ENCODE data around the gene RHEX.
"Not testable (repeated sequence)": the region's sequence is repeated elsewhere in the genome, so short reads cannot be mapped to it uniquely, and the experiment has no call there.

RHEX gene

GRCh38 chr1:206030714-206031113 lies 22.3 kb upstream of the RHEX start:
- peak; percentile 34 for DNase-seq (ENCODE audit: low read depth)

- no peak for DNase-seq (ENCODE audit: low read depth)
Measured at GRCh38 chr1:206032380-206033140, 20.4 kb upstream of the RHEX start.

- no peak for DNase-seq (ENCODE audit: low read depth)
Measured at GRCh38 chr1:206035027-206035426, 17.9 kb upstream of the RHEX start.

GRCh38 chr1:206036663-206037455 lies 16.1 kb upstream of the RHEX start:
- DNase-seq (ENCODE audit: low read depth), result no peak

GRCh38 chr1:206037581-206037980 lies 15.4 kb upstream of the RHEX start:
- no peak for DNase-seq (ENCODE audit: low read depth)

- no peak for DNase-seq (ENCODE audit: low read depth)
Measured at GRCh38 chr1:206039046-206039973, 13.7 kb upstream of the RHEX start.

GRCh38 chr1:206040328-206040727 lies 12.6 kb upstream of the RHEX start:
- DNase-seq (ENCODE audit: low read depth), result no peak

GRCh38 chr1:206041640-206042039 lies 11.3 kb upstream of the RHEX start:
- no peak for DNase-seq (ENCODE audit: low read depth)

- no peak for DNase-seq (ENCODE audit: low read depth)
Measured at GRCh38 chr1:206047271-206047670, 5.7 kb upstream of the RHEX start.

- no peak for DNase-seq (ENCODE audit: low read depth)
Measured at GRCh38 chr1:206048582-206048981, 4.4 kb upstream of the RHEX start.

- DNase-seq (ENCODE audit: low read depth), result no peak
Measured at GRCh38 chr1:206049293-206049692, 3.7 kb upstream of the RHEX start.

- DNase-seq (ENCODE audit: low read depth), result no peak
Measured at GRCh38 chr1:206049919-206050600, 2.9 kb upstream of the RHEX start.

- no peak for DNase-seq (ENCODE audit: low read depth)
Measured at GRCh38 chr1:206050655-206051235, 2.2 kb upstream of the RHEX start.

- DNase-seq (ENCODE audit: low read depth), result not testable (repeated sequence)
Measured at GRCh38 chr1:206052231-206052865, 625 bp upstream of the RHEX start.

GRCh38 chr1:206053616-206054015 lies 643 bp downstream of the RHEX start:
- not testable (repeated sequence) for DNase-seq (ENCODE audit: low read depth)

- not testable (repeated sequence) for DNase-seq (ENCODE audit: low read depth)
Measured at GRCh38 chr1:206055069-206055625, 2.2 kb downstream of the RHEX start.

- DNase-seq (ENCODE audit: low read depth), result not testable (repeated sequence)
Measured at GRCh38 chr1:206055639-206056323, 2.8 kb downstream of the RHEX start.

GRCh38 chr1:206058289-206058926 lies 5.4 kb downstream of the RHEX start:
- not testable (repeated sequence) for DNase-seq (ENCODE audit: low read depth)

GRCh38 chr1:206058927-206059292 lies 5.9 kb downstream of the RHEX start:
- no peak for DNase-seq (ENCODE audit: low read depth)

Data from stimulated activated CD8-positive, alpha-beta memory T cell treated with anti-CD3 and anti-CD28 coated beads, Interleukin-15, amount 100 ng/mL, for 1 hour (primary cell).